ENCODE measurements around the gene ZNF385A. TPM values are rescaled to one million over a fixed set of nuclear protein-coding genes. Genes with fewer than 3 reads are reported as not detected.

The ZNF385A gene
- total and polyA plus RNA-seq, 8 donors, result 1.2 to 35.7 (median 12.4) TPM

GRCh38 chr12:54421175-54421878, 36.8 kb upstream of the ZNF385A start:
- 43 to 61% (median 50%) methylated on average over 4 of the region's 4 CpGs for WGBS, 5 donors
- TF ChIP-seq CTCF (IDR thresholded peaks at IDR 0.05), result no peak
- no peak for TF ChIP-seq POLR2A (IDR thresholded peaks at IDR 0.05)
- peak; percentile 61 for TF ChIP-seq EP300 (IDR thresholded peaks at IDR 0.05)
- peak; percentile 26 to 75 (median 37) for TF ChIP-seq POLR2AphosphoS5 (IDR thresholded peaks at IDR 0.05)
- Histone ChIP-seq H3K27me3 (peaks cover 0 to 28% (median 11%) of the 10 kb centered on the region in 3 donors), H3K27ac (peak overlapping the region; percentile 65 to 94 (median 91)), H3K4me1 (peaks cover 25 to 77% (median 42%) of the 10 kb centered on the region in 4 donors), H3K9me3 (no peaks in the 10 kb centered on the region), H3K36me3 (no peaks in the 10 kb centered on the region), H3K4me3 (no peak overlapping the region)
- DNase-seq, result no peak
- intact Hi-C loops (cut with DNase I; ENCODE audit: low total_unique reads), result no loop called here

- intact Hi-C loops (cut with DNase I; ENCODE audit: low total_unique reads), result no loop called here
- Histone ChIP-seq H3K4me1 (peaks cover 30 to 82% (median 47%) of the 10 kb centered on the region in 4 donors), H3K27ac (peak overlapping the region; percentile 65 to 94 (median 91)), H3K36me3 (no peaks in the 10 kb centered on the region), H3K9me3 (no peaks in the 10 kb centered on the region), H3K4me3 (peak overlapping the region in 1 of 4 donors; percentile 82), H3K27me3 (peaks cover 0 to 28% (median 11%) of the 10 kb centered on the region in 3 donors)
- DNase-seq, result no peak
- TF ChIP-seq POLR2A (IDR thresholded peaks at IDR 0.05) (no peak), EP300 (IDR thresholded peaks at IDR 0.05) (no peak), POLR2AphosphoS5 (IDR thresholded peaks at IDR 0.05) (no peak), CTCF (IDR thresholded peaks at IDR 0.05) (no peak)
- 61 to 72% (median 68%) methylated on average over 2 of the region's 2 CpGs for WGBS, 5 donors
These were observed 36.2 kb upstream of the ZNF385A start for GRCh38 chr12:54420766-54421144.

- intact Hi-C loops (cut with DNase I; ENCODE audit: low total_unique reads), result no loop called here
- H3K4me3 ChIP-seq, result peak within 1 kb of the TSS; percentile 76 to 83 (median 82)
- TF ChIP-seq CTCF (IDR thresholded peaks at IDR 0.05) (no peak), POLR2AphosphoS5 (IDR thresholded peaks at IDR 0.05) (peak; percentile 61 to 83 (median 75)), EP300 (IDR thresholded peaks at IDR 0.05) (no peak)
- H3K9me3 ChIP-seq, result no peaks in the 10 kb centered on the region
- H3K27me3 ChIP-seq, result peaks cover 0 to 28% (median 11%) of the 10 kb centered on the region in 3 donors
- peaks cover 45 to 97% (median 59%) of the 10 kb centered on the region in 4 donors for H3K4me1 ChIP-seq
- no peaks in the 10 kb centered on the region for H3K36me3 ChIP-seq
- peak; percentile 66 to 84 for DNase-seq
- 0 to 5% (median 5%) methylated on average over 17 to 46 of the region's 46 CpGs for WGBS, 5 donors
- peak within 1 kb of the TSS; percentile 81 to 94 (median 91) for H3K27ac ChIP-seq
These were observed 34.8 kb upstream of the ZNF385A start, which contains the start of gene ITGA5 for GRCh38 chr12:54419088-54419887. ITGA5 (minus strand) TSS chr12:54419266; CDS start chr12:54419198, 68 bp downstream.

GRCh38 chr12:54418441-54419087, 34.0 kb upstream of the ZNF385A start:
- peak overlapping the region; percentile 76 to 83 (median 82) for H3K4me3 ChIP-seq
- peak in 1 of 2 donors; percentile 41 for DNase-seq
- TF ChIP-seq CTCF (IDR thresholded peaks at IDR 0.05) (no peak), POLR2A (IDR thresholded peaks at IDR 0.05) (peak in 1 of 4 donors; percentile 20)
- H3K27me3 ChIP-seq, result peaks cover 0 to 28% (median 11%) of the 10 kb centered on the region in 3 donors
- peaks cover 47 to 97% (median 66%) of the 10 kb centered on the region in 4 donors for H3K4me1 ChIP-seq
- H3K27ac ChIP-seq, result peak overlapping the region; percentile 81 to 94 (median 91)
- 2 to 5% (median 2%) methylated on average over 31 to 35 of the region's 35 CpGs for whole genome bisulfite sequencing, 5 donors
- H3K9me3 ChIP-seq, result no peaks in the 10 kb centered on the region
- intact Hi-C loops (cut with DNase I; ENCODE audit: low total_unique reads), result no loop called here
- no peaks in the 10 kb centered on the region for H3K36me3 ChIP-seq
